NB4 (cell line): ENCODE results near the gene MAST4.

Experiments used
- MAX ChIP-seq: IDR thresholded peaks from 2 replicates; pipeline ENCODE4 v1.6.1; 2011; ENCODE audit warnings: low read depth, low read length
- MYC ChIP-seq: IDR thresholded peaks from 2 replicates; pipeline ENCODE4 v1.6.1; 2011; ENCODE audit warnings: low read depth, low read length
- POLR2A ChIP-seq: IDR thresholded peaks from 2 replicates; pipeline ENCODE4 v1.6.1; 2011; ENCODE audit warnings: mild to moderate bottlenecking; ENCODE audit not compliant: insufficient read length; ENCODE audit errors: extremely low read depth
- TF ChIP-seq, protein P1 (sequence below): IDR thresholded peaks from one replicate; pipeline ENCODE4 v1.5.1; 2012; ENCODE audit warnings: low read depth, low read length

GRCh38 chr5:66826696-66827095, 230.5 kb downstream of the MAST4 start:
- TF ChIP-seq, protein P1, sequence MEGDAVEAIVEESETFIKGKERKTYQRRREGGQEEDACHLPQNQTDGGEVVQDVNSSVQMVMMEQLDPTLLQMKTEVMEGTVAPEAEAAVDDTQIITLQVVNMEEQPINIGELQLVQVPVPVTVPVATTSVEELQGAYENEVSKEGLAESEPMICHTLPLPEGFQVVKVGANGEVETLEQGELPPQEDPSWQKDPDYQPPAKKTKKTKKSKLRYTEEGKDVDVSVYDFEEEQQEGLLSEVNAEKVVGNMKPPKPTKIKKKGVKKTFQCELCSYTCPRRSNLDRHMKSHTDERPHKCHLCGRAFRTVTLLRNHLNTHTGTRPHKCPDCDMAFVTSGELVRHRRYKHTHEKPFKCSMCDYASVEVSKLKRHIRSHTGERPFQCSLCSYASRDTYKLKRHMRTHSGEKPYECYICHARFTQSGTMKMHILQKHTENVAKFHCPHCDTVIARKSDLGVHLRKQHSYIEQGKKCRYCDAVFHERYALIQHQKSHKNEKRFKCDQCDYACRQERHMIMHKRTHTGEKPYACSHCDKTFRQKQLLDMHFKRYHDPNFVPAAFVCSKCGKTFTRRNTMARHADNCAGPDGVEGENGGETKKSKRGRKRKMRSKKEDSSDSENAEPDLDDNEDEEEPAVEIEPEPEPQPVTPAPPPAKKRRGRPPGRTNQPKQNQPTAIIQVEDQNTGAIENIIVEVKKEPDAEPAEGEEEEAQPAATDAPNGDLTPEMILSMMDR = no peak
- TF ChIP-seq POLR2A (no peak), MAX (no peak), MYC (no peak)
